Natural killer cell (primary cell): ENCODE results near the gene KHSRP. TPM values are rescaled to one million over a fixed set of nuclear protein-coding genes. Genes with fewer than 3 reads are reported as not detected.

Experiments
- ATAC-seq, 3 donors: fragments of 150-1000 bp in 2 of 3; fragments of 200-7000 bp in 1 of 3; cut with Tn5 transposase; 1 replicate in 1 of 3; 2 replicates in 2 of 3; pipeline ENCODE4 v1.10.0; 2021; ENCODE audit warnings: mild to moderate bottlenecking in 2 of 3, moderate library complexity in 2 of 3
- DNase-seq, 2 donors: peaks; one replicate each; pipeline versions ENCODE4 v3.0.0 to v3.0.0-alpha.2; 2013 to 2021; ENCODE audit warnings: mixed read lengths in 1 of 2
- H3K27ac ChIP-seq: one replicate; pipeline ENCODE4 v1.5.1; 2013; ENCODE audit warnings: mild to moderate bottlenecking, low read length
- H3K27me3 ChIP-seq: one replicate; pipeline ENCODE4 v1.6.1; 2013; ENCODE audit warnings: low read length; ENCODE audit not compliant: control insufficient read depth, insufficient read depth
- H3K36me3 ChIP-seq: one replicate; pipeline ENCODE4 v1.6.1; 2013; ENCODE audit warnings: low read length; ENCODE audit not compliant: control insufficient read depth, insufficient read depth
- H3K4me1 ChIP-seq: one replicate; pipeline ENCODE4 v1.6.1; 2013; ENCODE audit warnings: low read length; ENCODE audit not compliant: control insufficient read depth, insufficient read depth
- H3K4me3 ChIP-seq: one replicate; pipeline ENCODE4 v1.5.1; 2013; ENCODE audit warnings: low read length
- H3K9me3 ChIP-seq: one replicate; pipeline ENCODE4 v1.6.1; 2013; ENCODE audit warnings: low read length; ENCODE audit not compliant: control insufficient read depth, insufficient read depth
- H3K27ac Mint-ChIP-seq, 2 donors: one replicate each; pipeline ENCODE4 v1.8.0; 2022; ENCODE audit warnings: mild to moderate bottlenecking in 2 of 2, mixed read lengths in 2 of 2, moderate library complexity in 1 of 2
- H3K27me3 Mint-ChIP-seq, 2 donors: one replicate each; pipeline ENCODE4 v1.8.0; 2022; ENCODE audit warnings: low read depth in 2 of 2, mixed read lengths in 2 of 2
- H3K36me3 Mint-ChIP-seq: one replicate; pipeline ENCODE4 v1.8.0; 2022; ENCODE audit warnings: mixed read lengths
- H3K4me1 Mint-ChIP-seq, 2 donors: one replicate each; pipeline ENCODE4 v1.8.0; 2022; ENCODE audit warnings: mixed read lengths in 2 of 2
- H3K4me3 Mint-ChIP-seq: one replicate; pipeline ENCODE4 v1.8.0; 2022; ENCODE audit warnings: mild to moderate bottlenecking, moderate library complexity, mixed read lengths
- H3K9me3 Mint-ChIP-seq, 2 donors: one replicate each; pipeline ENCODE4 v1.8.0; 2022; ENCODE audit warnings: mixed read lengths in 2 of 2
- CTCF ChIP-seq: fragments of 200-600 bp; IDR thresholded peaks from one replicate; pipeline ENCODE4 v1.8.0; 2022; ENCODE audit warnings: antibody characterized with exemption
- WGBS: methylation state at CpG from one replicate; pipeline ENCODE4 v1.1.7; 2013; ENCODE audit warnings: missing lambda C conversion rate; ENCODE audit not compliant: insufficient coverage; 5-methylcytosine and 5-hydroxymethylcytosine counted together
- intact Hi-C: fragments of 100-400 bp; cut with micrococcal nuclease; formaldehyde crosslinking; loops from one replicate; pipeline ENCODE4 v1.14.2; 2022
- total RNA-seq, 4 donors: library from RNA; stranded (reverse); fragments of 120-200 nt in 1 of 4; gene quantifications; one replicate each; pipeline versions ENCODE4 v1.2.3 to v1.2.4, GENCODE V29; 2013 to 2022

Gene KHSRP
- total RNA-seq, 3 donors from 2014 or later (not counting 1 experiment from before 2014, with no cell fraction given), result 160 to 192 (median 165) TPM

GRCh38 chr19:6416658-6417405, 7.8 kb downstream of the KHSRP start:
- Mint-ChIP-seq H3K27me3 (no peaks in the 10 kb centered on the region), H3K9me3 (no peaks in the 10 kb centered on the region), H3K4me3 (no peak overlapping the region), H3K4me1 (peaks cover under 1 to 19% of the 10 kb centered on the region in 2 donors), H3K36me3 (no peaks in the 10 kb centered on the region), H3K27ac (no peak overlapping the region)
- no peak for DNase-seq
- no peak overlapping the region for H3K27ac ChIP-seq
- no peak for ATAC-seq
- H3K27me3 ChIP-seq, result no peaks in the 10 kb centered on the region
- no peak overlapping the region for H3K4me3 ChIP-seq
- peaks cover 73% of the 10 kb centered on the region for H3K36me3 ChIP-seq
- TF ChIP-seq CTCF, result no peak
- H3K9me3 ChIP-seq, result no peaks in the 10 kb centered on the region
- WGBS, result 96% methylated on average over 29 of the region's 29 CpGs
- intact Hi-C loops, result no loop called here
- peaks cover 2% of the 10 kb centered on the region for H3K4me1 ChIP-seq

- no peaks in the 10 kb centered on the region for H3K9me3 ChIP-seq
- H3K4me3 ChIP-seq, result no peak overlapping the region
- no peak overlapping the region for H3K27ac ChIP-seq
- no peaks in the 10 kb centered on the region for H3K4me1 ChIP-seq
- Mint-ChIP-seq H3K4me1 (peaks cover 0 to 9% of the 10 kb centered on the region in 2 donors), H3K27me3 (no peaks in the 10 kb centered on the region), H3K27ac (no peak overlapping the region), H3K4me3 (no peak overlapping the region), H3K9me3 (no peaks in the 10 kb centered on the region), H3K36me3 (no peaks in the 10 kb centered on the region)
- no peak for TF ChIP-seq CTCF
- intact Hi-C loops, result no loop called here
- WGBS, result 96% methylated on average over 32 of the region's 32 CpGs
- no peaks in the 10 kb centered on the region for H3K27me3 ChIP-seq
- ATAC-seq, result no peak
- no peak for DNase-seq
- H3K36me3 ChIP-seq, result peaks cover 64% of the 10 kb centered on the region
Measured at GRCh38 chr19:6415591-6416190, 8.9 kb downstream of the KHSRP start.

GRCh38 chr19:6414793-6415590, 9.6 kb downstream of the KHSRP start:
- H3K9me3 ChIP-seq, result no peaks in the 10 kb centered on the region
- no peak for ATAC-seq
- WGBS, result 96% methylated on average over 47 of the region's 47 CpGs
- DNase-seq, result no peak
- no peaks in the 10 kb centered on the region for H3K27me3 ChIP-seq
- Mint-ChIP-seq H3K4me1 (peaks cover 0 to 5% of the 10 kb centered on the region in 2 donors), H3K36me3 (no peaks in the 10 kb centered on the region), H3K4me3 (no peak overlapping the region), H3K9me3 (no peaks in the 10 kb centered on the region), H3K27me3 (no peaks in the 10 kb centered on the region), H3K27ac (no peak overlapping the region)
- peaks cover 57% of the 10 kb centered on the region for H3K36me3 ChIP-seq
- no peak for TF ChIP-seq CTCF
- intact Hi-C loops, result no loop called here
- H3K27ac ChIP-seq, result no peak overlapping the region
- H3K4me1 ChIP-seq, result no peaks in the 10 kb centered on the region
- no peak overlapping the region for H3K4me3 ChIP-seq
